Prostate gland (tissue), 2 donors: ENCODE results near the gene PDPK1.

Source experiments
- POLR2A ChIP-seq: fragments of 450-650 bp; IDR thresholded peaks from one replicate; pipeline ENCODE4 v1.6.1; 2016; ENCODE audit warnings: antibody characterized with exemption, mild to moderate bottlenecking
- POLR2AphosphoS5 ChIP-seq: sonication (generic); formaldehyde crosslinking; IDR thresholded peaks from one replicate; pipeline ENCODE4 v1.6.1; 2017; ENCODE audit warnings: antibody characterized with exemption
- TF ChIP-seq, protein P1 (sequence below), 4 experiments: fragments of 200-600 bp in 2 of 4; fragments of 450-650 bp in 2 of 4; sonication (generic) in 2 of 4; IDR thresholded peaks; 1 replicate in 3 of 4; 2 replicates in 1 of 4; pipeline ENCODE4 v1.5.1; 2016 to 2019; ENCODE audit warnings: antibody characterized with exemption in 4 of 4, mild to moderate bottlenecking in 2 of 4, moderate library complexity in 2 of 4

DNA sequence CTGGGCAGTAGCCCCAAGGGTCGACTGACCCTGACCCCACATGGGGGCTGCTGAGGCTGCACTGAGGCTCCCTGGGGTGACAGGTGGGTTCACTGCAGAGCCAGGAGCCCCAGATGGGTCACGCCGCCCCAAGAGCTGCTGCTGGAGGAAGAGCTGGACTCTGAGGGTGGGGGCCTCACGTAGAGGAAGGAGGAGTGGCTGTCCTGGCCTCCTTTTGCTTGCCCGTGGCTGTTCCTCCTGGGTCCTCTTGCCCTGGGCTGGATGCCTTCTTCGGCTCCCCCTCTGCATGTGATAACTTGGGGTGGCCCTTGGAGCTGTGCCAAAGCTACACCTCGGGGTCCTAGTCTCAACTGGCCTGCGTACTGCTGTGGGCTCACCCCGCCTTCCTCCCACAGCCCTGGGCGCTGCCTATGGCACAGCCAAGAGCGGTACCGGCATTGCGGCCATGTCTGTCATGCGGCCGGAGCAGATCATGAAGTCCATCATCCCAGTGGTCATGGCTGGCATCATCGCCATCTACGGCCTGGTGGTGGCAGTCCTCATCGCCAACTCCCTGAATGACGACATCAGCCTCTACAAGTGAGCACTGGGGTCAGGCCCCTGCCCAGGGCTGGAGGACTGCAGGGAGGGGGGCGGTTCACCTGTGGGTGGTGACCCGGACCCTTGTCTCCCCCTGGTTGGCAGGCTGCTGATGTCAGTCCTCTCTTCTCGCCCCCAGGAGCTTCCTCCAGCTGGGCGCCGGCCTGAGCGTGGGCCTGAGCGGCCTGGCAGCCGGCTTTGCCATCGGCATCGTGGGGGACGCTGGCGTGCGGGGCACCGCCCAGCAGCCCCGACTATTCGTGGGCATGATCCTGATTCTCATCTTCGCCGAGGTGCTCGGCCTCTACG is 18.8 kb upstream of the PDPK1 start:
- TF ChIP-seq, protein P1, sequence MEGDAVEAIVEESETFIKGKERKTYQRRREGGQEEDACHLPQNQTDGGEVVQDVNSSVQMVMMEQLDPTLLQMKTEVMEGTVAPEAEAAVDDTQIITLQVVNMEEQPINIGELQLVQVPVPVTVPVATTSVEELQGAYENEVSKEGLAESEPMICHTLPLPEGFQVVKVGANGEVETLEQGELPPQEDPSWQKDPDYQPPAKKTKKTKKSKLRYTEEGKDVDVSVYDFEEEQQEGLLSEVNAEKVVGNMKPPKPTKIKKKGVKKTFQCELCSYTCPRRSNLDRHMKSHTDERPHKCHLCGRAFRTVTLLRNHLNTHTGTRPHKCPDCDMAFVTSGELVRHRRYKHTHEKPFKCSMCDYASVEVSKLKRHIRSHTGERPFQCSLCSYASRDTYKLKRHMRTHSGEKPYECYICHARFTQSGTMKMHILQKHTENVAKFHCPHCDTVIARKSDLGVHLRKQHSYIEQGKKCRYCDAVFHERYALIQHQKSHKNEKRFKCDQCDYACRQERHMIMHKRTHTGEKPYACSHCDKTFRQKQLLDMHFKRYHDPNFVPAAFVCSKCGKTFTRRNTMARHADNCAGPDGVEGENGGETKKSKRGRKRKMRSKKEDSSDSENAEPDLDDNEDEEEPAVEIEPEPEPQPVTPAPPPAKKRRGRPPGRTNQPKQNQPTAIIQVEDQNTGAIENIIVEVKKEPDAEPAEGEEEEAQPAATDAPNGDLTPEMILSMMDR (IDR thresholded peaks at IDR 0.05): no peak
- TF ChIP-seq POLR2AphosphoS5: no peak
- TF ChIP-seq POLR2A: no peak
